CD14-positive monocyte (primary cell): ENCODE results near the gene IVNS1ABP. TPM values are rescaled to one million over a fixed set of nuclear protein-coding genes. Genes with fewer than 3 reads are reported as not detected.

Experiments used
- DNase-seq, 3 donors: peaks; one replicate each; pipeline ENCODE4 v3.0.0-alpha.2; 2011 to 2022
- H2AFZ ChIP-seq: 2 replicates; pipeline ENCODE4 v1.6.0; 2012; ENCODE audit warnings: mild to moderate bottlenecking, low read depth, low read length, inconsistent platforms; ENCODE audit not compliant: insufficient read depth, poor library complexity, severe bottlenecking
- H3K27ac ChIP-seq, 2 donors: 1 replicate in 1 of 2; 2 replicates in 1 of 2; pipeline ENCODE4 v1.5.1; 2012 to 2013; ENCODE audit warnings: low read length in 2 of 2, control low read depth in 1 of 2, inconsistent platforms in 1 of 2, low read depth in 1 of 2, mild to moderate bottlenecking in 1 of 2
- H3K27me3 ChIP-seq, 2 donors: one replicate each; pipeline versions ENCODE4 v1.6.0 to v1.6.1; 2011 to 2013; ENCODE audit warnings: low read length in 2 of 2; ENCODE audit not compliant: control insufficient read depth in 2 of 2, insufficient read depth in 2 of 2
- H3K36me3 ChIP-seq, 2 donors: replicated peaks in 1 of 2; 1 replicate in 1 of 2; 2 replicates in 1 of 2; pipeline versions ENCODE4 v1.5.1 to v1.6.1; 2012 to 2013; ENCODE audit warnings: low read length in 2 of 2, control low read depth in 1 of 2, inconsistent platforms in 1 of 2, mild to moderate bottlenecking in 1 of 2; ENCODE audit not compliant: insufficient read depth in 2 of 2, control insufficient read depth in 1 of 2
- H3K4me1 ChIP-seq, 2 donors: 1 replicate in 1 of 2; 2 replicates in 1 of 2; pipeline versions ENCODE4 v1.5.1 to v1.6.1; 2012 to 2013; ENCODE audit warnings: low read length in 2 of 2, control low read depth in 1 of 2, inconsistent platforms in 1 of 2, mild to moderate bottlenecking in 1 of 2, moderate library complexity in 1 of 2; ENCODE audit not compliant: insufficient read depth in 2 of 2, control insufficient read depth in 1 of 2
- H3K4me2 ChIP-seq: replicated peaks from 2 replicates; pipeline ENCODE3; 2012; ENCODE audit warnings: low read length, moderate library complexity, mild to moderate bottlenecking; ENCODE audit not compliant: poor library complexity, severe bottlenecking; ENCODE audit errors: extremely low read depth
- H3K4me3 ChIP-seq, 3 experiments: fragments of 200-600 bp in 1 of 3; sonication (generic) in 1 of 3; replicated peaks in 1 of 3; 1 replicate in 2 of 3; 2 replicates in 1 of 3; pipeline ENCODE4 v1.5.1; 2011 to 2013; ENCODE audit warnings: low read length in 3 of 3, mild to moderate bottlenecking in 3 of 3, control low read depth in 2 of 3, low read depth in 2 of 3, inconsistent platforms in 1 of 3, moderate library complexity in 1 of 3
- H3K79me2 ChIP-seq: 2 replicates; pipeline ENCODE4 v1.6.0; 2012; ENCODE audit warnings: mild to moderate bottlenecking, control low read depth, inconsistent platforms, low read length, moderate library complexity; ENCODE audit not compliant: insufficient read depth
- H3K9ac ChIP-seq: 2 replicates; pipeline ENCODE4 v1.6.0; 2017; ENCODE audit warnings: low read length, mild to moderate bottlenecking; ENCODE audit not compliant: insufficient read depth, poor library complexity, severe bottlenecking
- H3K9me3 ChIP-seq, 2 donors: replicated peaks in 1 of 2; 1 replicate in 1 of 2; 2 replicates in 1 of 2; pipeline versions ENCODE4 v1.5.1 to v1.6.1; 2012 to 2013; ENCODE audit warnings: low read length in 2 of 2, control low read depth in 1 of 2; ENCODE audit not compliant: control insufficient read depth in 1 of 2, insufficient read depth in 1 of 2
- H4K20me1 ChIP-seq: 2 replicates; pipeline ENCODE4 v1.6.0; 2012; ENCODE audit warnings: mild to moderate bottlenecking, low read length, control low read depth, moderate library complexity; ENCODE audit not compliant: insufficient read depth
- H3K27ac Mint-ChIP-seq, 7 donors: one replicate each; pipeline ENCODE4 v1.8.0; 2020; ENCODE audit warnings: mild to moderate bottlenecking in 7 of 7, mixed read lengths in 7 of 7, moderate library complexity in 6 of 7, inconsistent platforms in 2 of 7
- H3K27me3 Mint-ChIP-seq, 3 donors: one replicate each; pipeline ENCODE4 v1.8.0; 2021 to 2022; ENCODE audit warnings: low read depth in 3 of 3, mild to moderate bottlenecking in 3 of 3, mixed read lengths in 3 of 3, moderate library complexity in 3 of 3, inconsistent platforms in 1 of 3
- H3K36me3 Mint-ChIP-seq, 2 donors: one replicate each; pipeline ENCODE4 v1.8.0; 2020; ENCODE audit warnings: mixed read lengths in 2 of 2, inconsistent platforms in 1 of 2, mild to moderate bottlenecking in 1 of 2
- H3K4me1 Mint-ChIP-seq: one replicate; pipeline ENCODE4 v1.8.0; 2020; ENCODE audit warnings: mild to moderate bottlenecking, mixed read lengths
- H3K4me3 Mint-ChIP-seq, 2 donors: one replicate each; pipeline ENCODE4 v1.8.0; 2020; ENCODE audit warnings: mild to moderate bottlenecking in 2 of 2, mixed read lengths in 2 of 2, moderate library complexity in 1 of 2
- H3K9me3 Mint-ChIP-seq, 7 donors: one replicate each; pipeline ENCODE4 v1.8.0; 2020 to 2022; ENCODE audit warnings: mixed read lengths in 7 of 7, mild to moderate bottlenecking in 6 of 7, moderate library complexity in 6 of 7, inconsistent platforms in 2 of 7
- CTCF ChIP-seq: fragments of 200-600 bp; IDR thresholded peaks from one replicate; pipeline ENCODE4 v1.8.0; 2022; ENCODE audit warnings: antibody characterized with exemption, mild to moderate bottlenecking
- WGBS: methylation state at CpG from one replicate; pipeline ENCODE4 v1.1.5; 2013; ENCODE audit warnings: missing lambda C conversion rate; ENCODE audit not compliant: insufficient coverage; 5-methylcytosine and 5-hydroxymethylcytosine counted together
- intact Hi-C, 2 donors: fragments of 100-400 bp; cut with micrococcal nuclease; formaldehyde crosslinking; loops; one replicate each; pipeline versions ENCODE4 v1.15.0 to v1.15.1; 2023
- polyA plus RNA-seq, 3 donors: library from polyadenylated mRNA; depleted of rRNA in 1 of 3; unstranded in 2 of 3; stranded (reverse) in 1 of 3; fragments of 300-500 nt in 2 of 3; fragments of >200 nt in 1 of 3; fragmentation: Illumina TruSeq in 2 of 3; gene quantifications; 1 replicate in 2 of 3; 2 replicates in 1 of 3; pipeline ENCODE4 v1.2.3, GENCODE V29; 2012 to 2021

Gene IVNS1ABP
- polyA plus RNA-seq, 3 donors, result 50.9 to 97.7 (median 69.2) TPM

GRCh38 chr1:185328255-185328654 lies 11.2 kb upstream of the IVNS1ABP start:
- H3K27ac Mint-ChIP-seq, result peak overlapping the region in 4 of 7 donors; percentile 2 to 89 (median 46)
- peaks cover 16% of the 10 kb centered on the region for H3K4me1 Mint-ChIP-seq
- peak; percentile 19 to 70 (median 59) for DNase-seq
- Histone ChIP-seq H3K4me2 (no peak overlapping the region), H3K27ac (no peak overlapping the region), H3K27me3 (no peaks in the 10 kb centered on the region), H4K20me1 (no peaks in the 10 kb centered on the region), H3K79me2 (no peaks in the 10 kb centered on the region), H3K9ac (no peak overlapping the region), H3K36me3 (no peaks in the 10 kb centered on the region), H3K4me3 (no peak overlapping the region), H3K9me3 (peaks cover 0 to 6% of the 10 kb centered on the region in 2 donors), H2AFZ (no peak overlapping the region), H3K4me1 (peaks cover 0 to 7% of the 10 kb centered on the region in 2 donors)
- WGBS, result no CpG with 5 or more reads among the region's 4 CpGs
- intact Hi-C loops, result no loop called here
- peaks cover 0 to 3% (median 0%) of the 10 kb centered on the region in 3 donors for H3K27me3 Mint-ChIP-seq
- no peak overlapping the region for H3K4me3 Mint-ChIP-seq
- peaks cover 0 to 15% (median 7%) of the 10 kb centered on the region in 7 donors for H3K9me3 Mint-ChIP-seq
- TF ChIP-seq CTCF, result no peak
- peaks cover 7 to 8% of the 10 kb centered on the region in 2 donors for H3K36me3 Mint-ChIP-seq

DNA sequence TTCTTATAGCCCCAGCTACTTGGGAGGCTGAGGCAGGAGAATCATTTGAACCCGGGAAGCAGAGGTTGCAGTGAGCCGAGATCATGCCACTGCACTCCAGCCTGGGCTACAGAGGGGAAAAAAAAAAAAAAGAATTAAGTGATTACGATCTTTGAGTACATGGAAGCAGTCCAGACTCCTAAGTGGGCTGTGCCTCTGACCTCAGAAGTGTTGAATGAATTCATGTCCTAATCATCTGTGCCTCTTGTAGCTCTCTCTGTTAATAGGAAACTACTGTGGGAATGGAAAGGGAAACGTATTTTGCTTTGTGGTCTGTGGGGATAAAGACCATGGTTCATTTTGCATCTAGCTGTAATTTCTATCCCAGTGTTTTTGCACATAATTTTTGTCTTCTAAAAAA lies 8.4 kb upstream of the IVNS1ABP start:
- Mint-ChIP-seq H3K9me3 (peaks cover 7 to 19% (median 11%) of the 10 kb centered on the region in 7 donors), H3K4me3 (no peak overlapping the region), H3K27ac (no peak overlapping the region), H3K27me3 (peaks cover 0 to 3% (median 0%) of the 10 kb centered on the region in 3 donors), H3K4me1 (peaks cover 16% of the 10 kb centered on the region), H3K36me3 (peaks cover 8 to 9% of the 10 kb centered on the region in 2 donors)
- Histone ChIP-seq H3K27me3 (no peaks in the 10 kb centered on the region), H3K4me1 (peaks cover 0 to 7% of the 10 kb centered on the region in 2 donors), H3K9me3 (peaks cover 0 to 13% of the 10 kb centered on the region in 2 donors), H4K20me1 (no peaks in the 10 kb centered on the region), H3K4me3 (no peak overlapping the region), H3K79me2 (no peaks in the 10 kb centered on the region), H3K4me2 (no peak overlapping the region), H3K27ac (no peak overlapping the region), H2AFZ (no peak overlapping the region), H3K36me3 (no peaks in the 10 kb centered on the region), H3K9ac (no peak overlapping the region)
- intact Hi-C loops, result no loop called here
- no peak for DNase-seq
- TF ChIP-seq CTCF, result no peak
- 0% methylated on average over 1 of the region's 4 CpGs for WGBS
